Mucosa of stomach (tissue), 1 donor: ENCODE data around the gene TRMT1.

ENCODE experiments used
- H3K27me3 ChIP-seq: one replicate; pipeline ENCODE4 v1.7.0; 2013; ENCODE audit warnings: mild to moderate bottlenecking, low read length; ENCODE audit not compliant: control insufficient read depth, insufficient read depth
- H3K36me3 ChIP-seq: one replicate; pipeline ENCODE4 v1.7.0; 2013; ENCODE audit warnings: low read length; ENCODE audit not compliant: control insufficient read depth, insufficient read depth
- H3K4me1 ChIP-seq: one replicate; pipeline ENCODE4 v1.7.0; 2013; ENCODE audit warnings: mild to moderate bottlenecking, low read length; ENCODE audit not compliant: control insufficient read depth, insufficient read depth
- H3K4me3 ChIP-seq: one replicate; pipeline ENCODE4 v1.7.0; 2013; ENCODE audit warnings: low read length
- H3K9ac ChIP-seq: one replicate; pipeline ENCODE4 v1.7.0; 2013; ENCODE audit warnings: mild to moderate bottlenecking, low read length, moderate library complexity
- H3K9me3 ChIP-seq: one replicate; pipeline ENCODE4 v1.7.0; 2013; ENCODE audit warnings: mild to moderate bottlenecking, low read length, moderate library complexity; ENCODE audit not compliant: control insufficient read depth
- donor health status: Pancreatic carcinoma.

The TRMT1 gene

DNA sequence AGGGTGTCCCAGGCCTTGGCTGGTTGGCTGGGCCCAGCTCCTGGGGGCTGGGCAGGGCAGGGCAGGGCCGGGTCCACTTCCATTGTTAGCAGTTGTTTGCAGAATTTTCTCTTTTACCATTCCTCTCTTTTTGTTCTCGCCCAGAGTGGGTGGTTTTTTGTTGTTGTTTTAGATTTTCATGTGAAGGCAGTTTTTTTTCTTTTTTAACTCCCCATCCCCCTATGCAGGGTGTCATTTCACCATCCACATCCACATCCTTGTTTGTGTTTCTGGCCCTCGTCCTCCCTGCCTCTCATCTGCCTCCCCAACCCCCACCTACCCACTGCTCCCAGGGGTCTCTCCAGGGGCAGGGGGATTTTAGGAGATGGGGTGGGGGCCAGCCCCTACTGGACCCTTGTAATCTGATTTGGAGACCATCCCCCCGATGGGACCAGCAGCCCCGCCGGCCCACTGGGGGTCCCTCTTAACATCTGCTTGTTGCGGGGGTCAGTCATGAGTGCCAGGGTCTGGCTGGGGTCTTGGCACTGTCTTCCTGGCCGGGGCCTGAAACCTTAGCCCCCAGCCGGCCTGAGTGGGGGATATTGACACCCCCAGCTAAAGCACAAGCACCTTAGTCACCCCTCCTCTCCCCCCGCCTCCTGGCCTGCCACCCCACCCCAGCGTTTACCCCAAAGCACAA, 23.2 kb upstream of the TRMT1 start:
- Histone ChIP-seq H3K9me3 (no peaks in the 10 kb centered on the region), H3K9ac (no peak overlapping the region), H3K4me1 (peaks cover 12% of the 10 kb centered on the region), H3K36me3 (no peaks in the 10 kb centered on the region), H3K27me3 (no peaks in the 10 kb centered on the region), H3K4me3 (no peak overlapping the region)

- Histone ChIP-seq H3K9ac (no peak overlapping the region), H3K4me3 (no peak overlapping the region), H3K4me1 (peaks cover 5% of the 10 kb centered on the region), H3K9me3 (no peaks in the 10 kb centered on the region), H3K27me3 (no peaks in the 10 kb centered on the region), H3K36me3 (no peaks in the 10 kb centered on the region)
These were observed 22.3 kb upstream of the TRMT1 start for GRCh38 chr19:13138916-13139198.

DNA sequence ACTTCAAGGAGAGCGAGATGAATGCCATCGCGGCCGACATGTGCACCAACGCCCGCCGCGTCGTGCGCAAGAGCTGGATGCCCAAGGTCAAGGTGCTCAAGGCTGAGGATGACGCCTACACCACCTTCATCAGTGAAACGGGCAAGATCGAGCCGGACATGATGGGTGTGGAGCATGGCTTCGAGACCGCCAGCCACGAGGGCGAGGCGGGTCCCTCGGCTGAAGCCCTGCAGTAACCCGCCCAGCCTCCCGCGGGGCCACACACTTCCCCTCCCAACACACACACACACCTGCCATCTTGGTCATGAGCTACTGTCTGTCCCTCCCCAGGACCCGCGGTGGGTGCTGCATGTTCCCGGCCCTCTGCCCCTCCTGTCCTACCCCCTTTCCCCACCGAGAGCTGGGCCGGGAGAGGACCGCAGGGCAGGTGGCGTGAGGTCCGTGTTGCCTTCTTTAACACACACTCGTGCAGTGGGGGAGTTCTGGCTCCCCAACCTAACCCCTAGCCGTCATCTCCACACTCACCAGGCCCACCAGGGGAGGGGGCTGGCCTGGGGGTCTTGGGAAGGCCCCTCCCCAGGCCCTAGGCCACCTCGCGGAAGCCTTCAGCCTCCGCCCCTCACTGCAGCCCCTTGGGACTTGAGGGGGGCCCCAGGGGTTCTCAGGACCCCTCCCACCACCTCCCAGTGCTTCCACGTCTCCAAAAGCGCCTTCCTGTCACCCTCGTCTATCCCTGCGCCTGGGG, 21.8 kb upstream of the TRMT1 start:
- H3K9ac ChIP-seq: no peak overlapping the region
- no peaks in the 10 kb centered on the region for H3K36me3 ChIP-seq
- H3K9me3 ChIP-seq: no peaks in the 10 kb centered on the region
- no peak overlapping the region for H3K4me3 ChIP-seq
- H3K27me3 ChIP-seq: no peaks in the 10 kb centered on the region
- peaks cover 5% of the 10 kb centered on the region for H3K4me1 ChIP-seq

DNA sequence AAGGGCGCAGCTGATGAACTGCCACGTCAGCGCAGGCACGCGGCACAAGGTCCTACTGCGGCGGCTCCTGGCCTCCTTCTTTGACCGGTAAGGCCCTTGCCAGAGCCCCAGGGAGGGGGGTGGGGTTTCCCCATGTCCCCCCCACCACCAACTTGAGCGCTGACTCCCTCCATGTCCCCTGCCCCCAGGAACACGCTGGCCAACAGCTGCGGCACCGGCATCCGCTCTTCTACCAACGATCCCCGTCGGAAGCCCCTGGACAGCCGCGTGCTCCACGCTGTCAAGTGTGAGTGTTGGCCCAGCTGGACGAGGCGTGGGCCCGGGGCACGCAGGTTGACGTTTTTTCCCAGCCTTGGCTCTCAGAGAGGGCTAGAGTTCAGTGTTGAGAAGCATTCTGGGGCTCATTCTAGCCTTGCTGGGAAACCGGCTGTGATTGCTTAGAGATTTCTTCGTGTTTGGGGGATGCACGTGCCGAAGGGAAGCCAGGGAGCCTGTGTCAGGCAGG, 20.8 kb upstream of the TRMT1 start:
- Histone ChIP-seq H3K4me1 (no peaks in the 10 kb centered on the region), H3K27me3 (no peaks in the 10 kb centered on the region), H3K9ac (no peak overlapping the region), H3K4me3 (no peak overlapping the region), H3K36me3 (no peaks in the 10 kb centered on the region), H3K9me3 (no peaks in the 10 kb centered on the region)

DNA sequence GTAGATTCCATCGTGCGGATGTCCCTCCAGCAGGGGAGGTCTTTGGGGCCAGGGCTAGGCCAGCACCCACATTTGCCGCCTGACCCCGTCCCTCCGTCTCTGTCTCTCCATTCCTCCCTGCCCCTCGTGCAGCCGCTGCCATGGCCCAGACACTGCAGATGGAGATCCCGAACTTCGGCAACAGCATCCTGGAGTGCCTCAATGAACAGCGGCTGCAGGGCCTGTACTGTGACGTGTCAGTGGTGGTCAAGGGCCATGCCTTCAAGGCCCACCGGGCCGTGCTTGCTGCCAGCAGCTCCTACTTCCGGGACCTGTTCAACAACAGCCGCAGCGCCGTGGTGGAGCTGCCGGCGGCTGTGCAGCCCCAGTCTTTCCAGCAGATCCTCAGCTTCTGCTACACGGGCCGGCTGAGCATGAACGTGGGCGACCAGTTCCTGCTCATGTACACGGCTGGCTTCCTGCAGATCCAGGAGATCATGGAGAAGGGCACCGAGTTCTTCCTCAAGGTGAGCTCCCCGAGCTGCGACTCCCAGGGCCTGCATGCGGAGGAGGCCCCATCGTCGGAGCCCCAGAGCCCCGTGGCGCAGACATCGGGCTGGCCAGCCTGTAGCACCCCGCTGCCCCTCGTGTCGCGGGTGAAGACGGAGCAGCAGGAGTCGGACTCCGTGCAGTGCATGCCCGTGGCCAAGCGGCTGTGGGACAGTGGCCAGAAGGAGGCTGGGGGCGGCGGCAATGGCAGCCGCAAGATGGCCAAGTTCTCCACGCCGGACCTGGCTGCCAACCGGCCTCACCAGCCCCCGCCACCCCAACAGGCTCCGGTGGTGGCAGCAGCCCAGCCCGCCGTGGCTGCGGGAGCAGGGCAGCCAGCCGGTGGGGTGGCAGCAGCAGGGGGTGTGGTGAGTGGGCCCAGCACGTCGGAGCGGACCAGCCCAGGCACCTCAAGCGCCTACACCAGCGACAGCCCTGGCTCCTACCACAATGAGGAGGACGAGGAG, 18.8 kb upstream of the TRMT1 start:
- Histone ChIP-seq H3K36me3 (no peaks in the 10 kb centered on the region), H3K4me3 (no peak overlapping the region), H3K9me3 (no peaks in the 10 kb centered on the region), H3K9ac (no peak overlapping the region), H3K4me1 (no peaks in the 10 kb centered on the region), H3K27me3 (no peaks in the 10 kb centered on the region)

GRCh38 chr19:13134626-13135025, 18.1 kb upstream of the TRMT1 start:
- Histone ChIP-seq H3K9me3 (no peaks in the 10 kb centered on the region), H3K36me3 (no peaks in the 10 kb centered on the region), H3K9ac (no peak overlapping the region)

DNA sequence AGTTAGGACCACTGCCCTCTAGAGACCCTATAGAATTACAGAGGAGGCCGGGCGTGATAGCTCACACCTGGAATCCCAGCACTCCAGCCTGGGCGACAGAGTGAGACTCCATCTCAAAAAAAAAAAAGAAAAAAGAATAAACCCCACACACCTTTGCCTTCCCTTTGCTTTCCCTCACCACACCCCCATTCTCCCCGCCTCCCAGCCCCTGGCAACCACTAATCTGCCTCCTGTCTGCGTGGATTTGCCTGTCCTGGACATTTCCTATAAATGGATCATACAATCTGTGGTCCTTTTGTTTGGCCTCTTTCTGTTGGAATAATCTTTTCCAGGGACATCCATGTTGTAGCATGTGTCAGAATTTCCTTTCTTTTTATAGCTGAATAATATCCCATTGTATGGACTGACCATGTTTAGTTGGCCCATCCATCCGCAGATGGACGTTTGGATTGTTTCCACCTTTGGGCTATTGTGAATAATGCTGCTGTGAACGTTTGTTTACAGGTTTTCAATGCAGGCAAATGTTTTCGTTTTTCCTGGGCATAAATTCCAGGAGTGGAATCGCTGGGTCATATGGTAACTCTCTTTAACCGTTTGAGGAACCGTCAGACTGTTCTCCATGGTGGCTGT, 16.8 kb upstream of the TRMT1 start:
- no peak overlapping the region for H3K9ac ChIP-seq
- no peaks in the 10 kb centered on the region for H3K9me3 ChIP-seq
- H3K4me3 ChIP-seq: no peak overlapping the region
- peaks cover 5% of the 10 kb centered on the region for H3K4me1 ChIP-seq
- no peaks in the 10 kb centered on the region for H3K36me3 ChIP-seq
- H3K27me3 ChIP-seq: no peaks in the 10 kb centered on the region

More at GRCh38 chr19:13134626-13135025, 18.1 kb upstream of the TRMT1 start:
- no peak overlapping the region for H3K4me3 ChIP-seq
- no peaks in the 10 kb centered on the region for H3K4me1 ChIP-seq
- H3K27me3 ChIP-seq: no peaks in the 10 kb centered on the region

DNA sequence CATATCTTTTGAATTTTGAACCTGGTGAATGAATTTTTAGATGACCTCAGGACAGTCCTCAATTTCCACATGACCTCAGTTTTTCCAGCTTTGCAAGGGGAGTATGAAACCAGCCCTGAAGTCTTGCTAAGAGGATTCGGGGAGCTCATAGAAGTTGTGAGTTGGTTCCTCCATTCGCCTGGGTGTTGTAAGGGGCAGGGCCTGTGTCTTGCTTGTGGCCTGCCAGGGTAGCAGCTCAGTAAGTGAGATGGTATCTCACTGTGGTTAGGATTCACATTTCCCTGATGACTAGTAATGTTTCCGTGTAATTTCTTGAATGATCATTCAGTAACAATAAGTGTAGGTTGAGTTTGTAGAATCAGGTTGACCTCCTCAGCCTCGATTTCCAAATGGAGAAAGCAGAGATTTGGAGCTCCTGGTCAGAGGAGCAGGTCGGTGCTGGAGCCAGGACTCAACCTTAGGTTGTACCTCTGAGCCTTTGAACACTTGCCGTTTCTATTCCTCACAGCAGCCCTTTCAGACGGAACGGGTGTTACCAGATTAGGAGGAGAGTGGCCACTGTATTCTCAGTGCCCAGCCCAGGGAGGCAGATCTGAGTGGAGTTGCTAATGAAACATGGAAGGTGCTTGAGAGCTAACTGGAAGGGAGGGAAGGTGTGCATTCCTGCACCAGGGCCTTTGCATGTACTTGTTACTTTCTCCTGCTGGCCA, 16.1 kb upstream of the TRMT1 start:
- H3K9ac ChIP-seq: no peak overlapping the region

DNA sequence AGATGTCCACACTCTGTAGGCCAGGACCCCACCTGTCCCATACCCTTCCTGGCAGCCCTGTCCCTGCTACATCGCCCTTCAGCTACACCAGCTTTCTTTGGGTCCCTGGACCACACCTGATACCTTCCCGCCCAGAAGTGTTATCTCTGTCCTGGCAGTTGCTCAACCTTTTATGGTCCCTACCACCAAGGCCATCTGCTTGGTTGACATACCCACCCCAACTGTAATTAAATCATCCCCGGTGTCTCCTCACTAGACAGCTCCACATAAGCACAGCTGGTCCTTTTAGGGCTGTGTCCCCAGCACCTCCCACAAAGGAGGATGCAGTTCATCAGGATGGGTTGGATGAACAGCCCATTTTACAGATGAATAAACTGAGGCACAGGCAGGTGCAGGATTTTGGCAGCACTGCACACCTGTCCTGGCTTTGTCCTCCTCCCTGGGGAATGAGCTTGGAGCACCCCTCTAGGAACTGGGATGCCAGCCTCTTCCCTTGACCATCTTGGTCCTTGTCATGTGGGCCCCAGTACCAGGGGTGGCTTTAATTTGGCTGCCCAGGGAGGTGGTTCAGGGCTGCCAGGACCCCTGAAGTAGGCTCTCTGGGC, 14.4 kb upstream of the TRMT1 start:
- Histone ChIP-seq H3K4me1 (peaks cover 7% of the 10 kb centered on the region), H3K4me3 (no peak overlapping the region), H3K27me3 (no peaks in the 10 kb centered on the region), H3K9me3 (no peaks in the 10 kb centered on the region), H3K36me3 (no peaks in the 10 kb centered on the region), H3K9ac (no peak overlapping the region)

More for the DNA sequence above, 16.1 kb upstream of the TRMT1 start:
- no peaks in the 10 kb centered on the region for H3K36me3 ChIP-seq
- no peaks in the 10 kb centered on the region for H3K9me3 ChIP-seq
- H3K4me3 ChIP-seq: no peak overlapping the region
- H3K27me3 ChIP-seq: no peaks in the 10 kb centered on the region
- H3K4me1 ChIP-seq: peaks cover 7% of the 10 kb centered on the region

GRCh38 chr19:13129384-13129783, 12.8 kb upstream of the TRMT1 start:
- no peak overlapping the region for H3K9ac ChIP-seq
- H3K4me1 ChIP-seq: peaks cover 7% of the 10 kb centered on the region
- H3K4me3 ChIP-seq: no peak overlapping the region
- no peaks in the 10 kb centered on the region for H3K36me3 ChIP-seq
- H3K9me3 ChIP-seq: no peaks in the 10 kb centered on the region
- H3K27me3 ChIP-seq: no peaks in the 10 kb centered on the region

DNA sequence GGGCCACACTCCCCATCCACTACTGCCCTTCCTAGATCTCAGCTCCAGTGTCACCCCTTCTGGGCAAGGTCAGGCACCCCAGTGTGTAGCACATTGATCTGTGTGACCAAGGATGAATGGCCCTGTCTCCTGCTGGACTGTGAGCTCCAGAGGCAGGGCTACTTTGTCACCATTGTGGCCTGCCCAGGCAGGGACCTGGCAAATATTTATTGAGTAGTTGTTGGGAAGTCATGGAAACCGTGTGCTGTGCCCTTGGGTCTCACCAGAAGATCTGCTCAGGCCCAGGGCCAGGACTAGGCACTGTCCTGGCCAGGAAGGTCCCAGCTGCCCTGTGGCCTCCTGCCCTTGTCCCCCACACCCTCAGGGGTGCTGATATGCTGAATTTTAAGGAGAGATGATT, 12.0 kb upstream of the TRMT1 start:
- Histone ChIP-seq H3K4me3 (no peak overlapping the region), H3K9ac (no peak overlapping the region), H3K4me1 (peaks cover 7% of the 10 kb centered on the region), H3K36me3 (no peaks in the 10 kb centered on the region), H3K27me3 (no peaks in the 10 kb centered on the region), H3K9me3 (no peaks in the 10 kb centered on the region)
